ENCODE results near the gene HACD2. TPM values are rescaled to one million over a fixed set of nuclear protein-coding genes. Genes with fewer than 3 reads are reported as not detected.

The HACD2 gene
- total RNA-seq, 4 donors from 2014 or later, result 11.9 to 70.5 (median 48.2) TPM

GRCh38 chr3:123576122-123576521 is 8.7 kb downstream of the HACD2 start:
- H3K4me3 ChIP-seq, result no peak overlapping the region
- TF ChIP-seq POLR2AphosphoS5 (IDR thresholded peaks at IDR 0.05), result no peak
- TF ChIP-seq POLR2A (IDR thresholded peaks at IDR 0.05), result no peak
- no peak for TF ChIP-seq EP300 (IDR thresholded peaks at IDR 0.05; ENCODE audit: low read depth)
- TF ChIP-seq CTCF (IDR thresholded peaks at IDR 0.05), result no peak
- WGBS, 2 donors (ENCODE audit: low coverage in 1 of 2), result 69 to 85% methylated on average over 3 of the region's 3 CpGs
- no peak for DNase-seq
- in situ Hi-C loops (cut with MboI; ENCODE audit: low pct_ligation_motif_present in 1 of 4, low pct_unique_long_range_greater_than_20kb in 1 of 4, low sequenced_read_pairs in 3 of 4), result no loop called here
- intact Hi-C loops (cut with DNase I; ENCODE audit: low total_unique reads), result no loop called here
- H3K36me3 ChIP-seq, result peaks cover 0 to 32% (median 6%) of the 10 kb centered on the region in 4 donors
- no peaks in the 10 kb centered on the region for H3K27me3 ChIP-seq
- H3K4me1 ChIP-seq, result peaks cover 0 to 6% (median 0%) of the 10 kb centered on the region in 4 donors
- no peak overlapping the region for H3K27ac ChIP-seq
- no peaks in the 10 kb centered on the region for H3K9me3 ChIP-seq

DNA sequence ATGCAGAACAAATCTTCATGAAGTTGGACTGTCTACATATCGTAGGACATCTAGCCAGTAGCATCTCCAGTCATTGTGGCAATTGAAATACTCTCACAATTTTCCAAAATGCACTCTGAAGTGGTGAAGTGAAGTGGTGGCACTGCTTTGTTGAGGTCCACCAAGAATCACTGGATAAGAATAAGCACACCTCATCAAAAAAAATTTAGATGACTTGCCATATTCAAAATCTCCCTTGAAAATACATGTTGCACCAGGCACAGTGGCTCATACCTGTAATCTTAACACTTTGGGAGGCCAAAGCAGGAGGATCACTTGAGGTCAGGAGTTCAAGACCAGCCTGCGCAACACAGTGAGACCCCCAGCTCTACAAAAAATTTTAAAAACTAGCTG is 12.9 kb downstream of the HACD2 start:
- H3K27ac ChIP-seq, result no peak overlapping the region
- H3K36me3 ChIP-seq, result peaks cover 0 to 16% (median 2%) of the 10 kb centered on the region in 4 donors
- H3K4me1 ChIP-seq, result no peaks in the 10 kb centered on the region
- H3K4me3 ChIP-seq, result no peak overlapping the region
- in situ Hi-C loops (cut with MboI; ENCODE audit: low pct_ligation_motif_present in 1 of 4, low pct_unique_long_range_greater_than_20kb in 1 of 4, low sequenced_read_pairs in 3 of 4) (no loop called here), intact Hi-C loops (cut with DNase I; ENCODE audit: low total_unique reads) (no loop called here)
- H3K9me3 ChIP-seq, result no peaks in the 10 kb centered on the region
- 74 to 100% methylated on average over 1 to 2 of the region's 2 CpGs for WGBS, 2 donors (ENCODE audit: low coverage in 1 of 2)
- DNase-seq, result no peak
- TF ChIP-seq CTCF (IDR thresholded peaks at IDR 0.05) (no peak), EP300 (IDR thresholded peaks at IDR 0.05; ENCODE audit: low read depth) (no peak), POLR2A (IDR thresholded peaks at IDR 0.05) (no peak), POLR2AphosphoS5 (IDR thresholded peaks at IDR 0.05) (no peak)
- H3K27me3 ChIP-seq, result no peaks in the 10 kb centered on the region

DNA sequence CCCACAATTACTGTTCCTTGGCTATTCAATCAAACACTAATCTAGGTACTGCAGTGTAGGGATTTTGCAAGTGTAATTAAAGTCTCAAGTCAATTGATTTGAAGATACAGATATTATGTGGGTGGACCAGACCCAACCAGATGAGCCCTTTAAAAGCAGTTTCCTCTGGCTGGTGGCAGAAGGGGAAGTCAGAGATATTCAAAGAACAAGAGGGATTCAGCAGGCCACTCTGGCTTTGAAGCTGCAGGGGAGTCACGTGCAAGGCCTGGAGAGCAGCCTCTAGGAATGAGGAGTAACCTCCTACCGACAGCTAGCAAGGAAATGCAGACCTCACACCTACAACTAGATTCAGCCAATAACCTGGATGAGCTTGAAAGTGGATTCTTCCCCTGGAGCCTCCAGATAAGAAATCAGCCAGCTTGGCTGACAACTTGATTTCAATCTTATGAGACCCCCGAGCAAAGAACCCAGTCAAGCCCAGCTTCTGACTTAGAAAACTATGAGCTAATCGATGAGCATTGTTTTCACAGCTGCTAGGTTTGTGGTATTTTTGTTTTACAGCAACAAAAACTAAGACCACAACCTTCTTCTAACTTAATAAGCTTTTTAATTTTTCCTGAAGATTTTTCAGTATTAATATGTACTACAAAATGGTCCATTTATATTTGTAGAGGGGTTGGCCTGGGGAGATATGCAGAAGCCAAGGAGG is 13.4 kb downstream of the HACD2 start:
- 80 to 89% methylated on average over 3 to 4 of the region's 4 CpGs for WGBS, 2 donors (ENCODE audit: low coverage in 1 of 2)
- Histone ChIP-seq H3K27me3 (no peaks in the 10 kb centered on the region), H3K36me3 (peaks cover 0 to 10% (median 2%) of the 10 kb centered on the region in 4 donors), H3K27ac (no peak overlapping the region), H3K4me3 (no peak overlapping the region), H3K9me3 (no peaks in the 10 kb centered on the region), H3K4me1 (no peaks in the 10 kb centered on the region)
- TF ChIP-seq CTCF (IDR thresholded peaks at IDR 0.05) (no peak), POLR2A (IDR thresholded peaks at IDR 0.05) (no peak), POLR2AphosphoS5 (IDR thresholded peaks at IDR 0.05) (no peak), EP300 (IDR thresholded peaks at IDR 0.05; ENCODE audit: low read depth) (no peak)
- intact Hi-C loops (cut with DNase I; ENCODE audit: low total_unique reads), result no loop called here
- in situ Hi-C loops (cut with MboI; ENCODE audit: low pct_ligation_motif_present in 1 of 4, low pct_unique_long_range_greater_than_20kb in 1 of 4, low sequenced_read_pairs in 3 of 4), result no loop called here
- DNase-seq, result no peak

DNA sequence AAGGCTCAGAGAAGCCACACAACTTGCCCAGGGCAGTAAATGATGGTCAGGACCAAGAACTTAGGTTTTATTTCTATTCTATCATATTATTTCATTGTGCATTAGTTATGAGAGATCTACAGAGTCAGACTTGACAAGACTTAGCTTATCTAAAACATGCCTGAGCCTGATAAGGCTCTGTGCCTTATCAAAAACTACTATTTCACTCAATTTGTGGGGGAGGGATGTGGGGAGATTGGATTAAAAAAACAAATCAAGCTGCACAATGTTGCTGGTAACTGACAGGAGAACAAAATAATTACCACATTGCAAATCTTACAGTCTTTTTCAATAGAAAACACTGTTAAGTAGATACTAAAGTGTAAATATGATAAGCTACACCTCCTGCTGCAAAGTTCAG is 16.0 kb downstream of the HACD2 start:
- intact Hi-C loops (cut with DNase I; ENCODE audit: low total_unique reads) (no loop called here), in situ Hi-C loops (cut with MboI; ENCODE audit: low pct_ligation_motif_present in 1 of 4, low pct_unique_long_range_greater_than_20kb in 1 of 4, low sequenced_read_pairs in 3 of 4) (loop anchor here in 1 of 4 donors (10.0 kb wide), 1 partner anchor 244 kb away; no protein-coding TSS in a partner anchor)
- Histone ChIP-seq H3K4me3 (no peak overlapping the region), H3K9me3 (no peaks in the 10 kb centered on the region), H3K27ac (no peak overlapping the region), H3K4me1 (no peaks in the 10 kb centered on the region), H3K27me3 (no peaks in the 10 kb centered on the region), H3K36me3 (no peaks in the 10 kb centered on the region)
- TF ChIP-seq CTCF (IDR thresholded peaks at IDR 0.05) (no peak), POLR2A (IDR thresholded peaks at IDR 0.05) (no peak), POLR2AphosphoS5 (IDR thresholded peaks at IDR 0.05) (no peak), EP300 (IDR thresholded peaks at IDR 0.05; ENCODE audit: low read depth) (no peak)
- no peak for DNase-seq
